Neural crest cell (in vitro differentiated cells): Measurements from ENCODE around the gene ZNF248. TPM values are rescaled to one million over a fixed set of nuclear protein-coding genes. Genes with fewer than 3 reads are reported as not detected.

Experiments used
- DNase-seq: peaks from one replicate; pipeline ENCODE4 v3.0.0; 2021; ENCODE audit warnings: low read depth, mixed read lengths, low spot score
- H3K27ac Mint-ChIP-seq: one replicate; pipeline ENCODE4 v1.8.0; 2021; ENCODE audit warnings: mild to moderate bottlenecking, mixed read lengths; ENCODE audit not compliant: unreplicated experiment
- H3K27me3 Mint-ChIP-seq: 2 replicates; pipeline ENCODE4 v1.8.0; 2021; ENCODE audit warnings: low read depth, mild to moderate bottlenecking, mixed read lengths
- H3K36me3 Mint-ChIP-seq: 2 replicates; pipeline ENCODE4 v1.8.0; 2021; ENCODE audit warnings: low read depth, mild to moderate bottlenecking, mixed read lengths
- H3K4me1 Mint-ChIP-seq: 2 replicates; pipeline ENCODE4 v1.8.0; 2021; ENCODE audit warnings: mixed read lengths
- H3K4me3 Mint-ChIP-seq: one replicate; pipeline ENCODE4 v1.8.0; 2021; ENCODE audit warnings: mild to moderate bottlenecking, mixed read lengths
- H3K9me3 Mint-ChIP-seq: 2 replicates; pipeline ENCODE4 v1.8.0; 2021; ENCODE audit warnings: mixed read lengths
- CTCF ChIP-seq: fragments of 200-600 bp; sonication (generic); conservative IDR thresholded peaks from 2 replicates; pipeline ENCODE4 v1.5.0; 2021; ENCODE audit warnings: antibody characterized with exemption, mild to moderate bottlenecking
- total RNA-seq: library from RNA; stranded (reverse); gene quantifications from 2 replicates; pipeline ENCODE4 v1.2.1, GENCODE V29; 2021

Gene ZNF248
- total RNA-seq, 1 donor from 2014 or later: 12.6 TPM

GRCh38 chr10:37872955-37873354, 15.5 kb upstream of the ZNF248 start:
- H3K27me3 Mint-ChIP-seq: no peaks in the 10 kb centered on the region
- no peak overlapping the region for H3K27ac Mint-ChIP-seq
- no peak overlapping the region for H3K4me3 Mint-ChIP-seq
- peaks cover 17% of the 10 kb centered on the region for H3K9me3 Mint-ChIP-seq
- peaks cover 2% of the 10 kb centered on the region for H3K36me3 Mint-ChIP-seq
- H3K4me1 Mint-ChIP-seq: no peaks in the 10 kb centered on the region
- no peak for DNase-seq
- no peak for TF ChIP-seq CTCF

GRCh38 chr10:37872283-37872682, 14.9 kb upstream of the ZNF248 start:
- no peaks in the 10 kb centered on the region for H3K27me3 Mint-ChIP-seq
- TF ChIP-seq CTCF: no peak
- H3K4me3 Mint-ChIP-seq: no peak overlapping the region
- no peak for DNase-seq
- peaks cover 14% of the 10 kb centered on the region for H3K9me3 Mint-ChIP-seq
- H3K36me3 Mint-ChIP-seq: peaks cover 2% of the 10 kb centered on the region
- H3K4me1 Mint-ChIP-seq: no peaks in the 10 kb centered on the region
- H3K27ac Mint-ChIP-seq: no peak overlapping the region

- Mint-ChIP-seq H3K36me3 (peaks cover 2% of the 10 kb centered on the region), H3K9me3 (peaks cover 14% of the 10 kb centered on the region), H3K27ac (no peak overlapping the region), H3K4me1 (no peaks in the 10 kb centered on the region), H3K27me3 (no peaks in the 10 kb centered on the region), H3K4me3 (no peak overlapping the region)
- no peak for DNase-seq
- no peak for TF ChIP-seq CTCF
Observed at GRCh38 chr10:37871568-37872251, 14.3 kb upstream of the ZNF248 start.

GRCh38 chr10:37871143-37871542, 13.7 kb upstream of the ZNF248 start:
- Mint-ChIP-seq H3K27ac (no peak overlapping the region), H3K36me3 (peaks cover 2% of the 10 kb centered on the region), H3K4me1 (no peaks in the 10 kb centered on the region), H3K27me3 (no peaks in the 10 kb centered on the region), H3K4me3 (no peak overlapping the region), H3K9me3 (peaks cover 14% of the 10 kb centered on the region)
- no peak for TF ChIP-seq CTCF
- no peak for DNase-seq

- H3K36me3 Mint-ChIP-seq: peaks cover 2% of the 10 kb centered on the region
- no peak overlapping the region for H3K4me3 Mint-ChIP-seq
- peaks cover 17% of the 10 kb centered on the region for H3K9me3 Mint-ChIP-seq
- H3K4me1 Mint-ChIP-seq: no peaks in the 10 kb centered on the region
- no peaks in the 10 kb centered on the region for H3K27me3 Mint-ChIP-seq
- H3K27ac Mint-ChIP-seq: no peak overlapping the region
- DNase-seq: no peak
- TF ChIP-seq CTCF: no peak
Observed at GRCh38 chr10:37868796-37869195, 11.4 kb upstream of the ZNF248 start.
